Hepatic stellate cell (primary cell): ENCODE data around the gene ITGBL1.
A peak's percentile ranks its signal among the peaks of the same experiment; 100 is the strongest.

Experiments used
- DNase-seq: peaks from one replicate; pipeline ENCODE4 v3.0.0; 2011; ENCODE audit warnings: low spot score

The ITGBL1 gene

GRCh38 chr13:101700598-101700997 lies 248.1 kb downstream of the ITGBL1 start:
- peak; percentile 12 for DNase-seq

DNA sequence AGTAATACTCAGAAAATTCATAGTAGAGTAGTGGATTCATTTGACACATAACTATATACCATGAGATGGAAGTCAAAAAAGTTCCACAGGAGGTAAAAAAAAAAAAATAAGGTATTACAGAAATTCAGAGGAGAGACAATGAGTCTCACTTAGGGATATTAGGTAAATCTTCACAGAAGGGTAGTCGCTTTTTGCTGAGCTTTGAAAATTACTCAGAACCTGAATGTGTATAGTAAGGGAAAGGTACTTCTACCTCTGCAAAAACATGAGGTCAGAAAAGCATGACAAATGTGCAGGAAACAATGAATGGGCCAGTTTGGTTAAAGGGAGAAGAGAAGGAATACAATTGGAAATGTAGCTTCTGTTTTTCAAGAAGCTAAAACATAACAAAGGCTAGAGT lies 250.6 kb downstream of the ITGBL1 start:
- DNase-seq = no peak

GRCh38 chr13:101703838-101704237 lies 251.4 kb downstream of the ITGBL1 start:
- no peak for DNase-seq

GRCh38 chr13:101706651-101707050 lies 254.2 kb downstream of the ITGBL1 start:
- DNase-seq = no peak

- DNase-seq = no peak
Observed at GRCh38 chr13:101707659-101708058, 255.2 kb downstream of the ITGBL1 start.

- DNase-seq = no peak
Observed at GRCh38 chr13:101708115-101708514, 255.6 kb downstream of the ITGBL1 start.

DNA sequence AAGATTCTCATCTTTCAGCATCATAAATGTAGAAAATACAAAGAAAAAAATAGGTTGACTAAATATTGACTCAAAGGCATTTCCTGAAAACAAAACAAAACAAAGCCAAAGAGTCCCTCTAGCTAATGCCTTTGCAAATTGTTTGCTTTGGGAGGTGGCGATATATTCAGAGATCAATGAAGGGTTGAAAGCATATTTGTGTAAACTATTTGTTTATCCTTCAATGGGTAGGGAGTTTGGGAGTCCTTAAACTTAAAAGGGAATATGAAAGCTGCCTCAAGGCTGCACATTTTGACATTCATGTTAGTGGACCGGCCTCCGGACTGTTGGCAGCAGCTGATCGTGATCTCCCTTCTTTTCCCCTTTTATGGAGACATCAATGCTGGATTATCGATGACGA lies 257.5 kb downstream of the ITGBL1 start:
- DNase-seq = no peak

DNA sequence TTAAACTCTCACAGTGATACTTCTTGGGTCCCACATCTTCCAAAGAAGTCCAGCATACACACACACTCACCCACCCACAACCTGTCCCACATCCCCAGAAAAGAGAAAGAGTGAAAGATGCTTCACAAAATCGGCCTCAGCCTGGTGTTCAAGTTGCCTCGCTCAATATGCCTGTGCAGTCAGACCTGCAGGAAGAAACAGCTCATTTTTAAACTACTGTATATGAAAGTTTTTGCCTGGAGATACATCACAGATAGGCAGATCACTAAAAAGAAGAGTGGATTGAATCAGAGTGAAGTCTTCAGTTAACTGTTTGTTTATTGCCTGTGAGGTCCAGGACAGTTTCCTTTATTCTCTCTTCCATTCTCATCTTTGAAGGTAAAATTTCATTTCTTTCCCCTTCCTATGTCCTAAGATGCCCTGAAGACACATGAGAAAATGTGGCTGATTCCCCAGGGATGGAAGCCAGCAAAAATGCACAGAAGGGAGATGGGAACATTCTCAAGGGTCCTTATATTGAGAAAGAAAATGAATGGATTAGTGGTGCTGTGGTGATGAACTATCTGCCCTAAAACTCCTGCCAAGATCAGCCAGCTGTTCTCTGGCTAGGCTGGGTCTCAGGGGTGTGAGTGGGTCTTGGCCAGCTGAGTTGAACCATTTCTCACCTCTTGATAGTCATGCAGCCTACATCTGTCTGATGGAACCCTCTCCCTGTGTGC lies 259.0 kb downstream of the ITGBL1 start:
- DNase-seq = no peak

DNA sequence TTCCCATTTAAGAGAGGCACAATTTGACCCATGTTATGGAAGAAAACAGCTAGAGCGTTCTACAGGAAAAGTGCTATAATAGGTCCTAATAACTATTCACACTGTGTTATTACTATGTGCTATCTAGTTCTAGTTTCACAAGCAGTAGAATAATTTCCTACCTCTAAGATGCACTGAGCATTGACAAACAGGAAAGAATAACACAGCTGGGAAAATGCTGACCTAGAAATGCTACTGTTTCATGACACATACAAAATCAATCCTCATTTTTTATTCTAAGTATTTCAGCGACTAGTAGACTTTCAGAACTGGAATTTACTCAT lies 259.5 kb downstream of the ITGBL1 start:
- no peak for DNase-seq

DNA sequence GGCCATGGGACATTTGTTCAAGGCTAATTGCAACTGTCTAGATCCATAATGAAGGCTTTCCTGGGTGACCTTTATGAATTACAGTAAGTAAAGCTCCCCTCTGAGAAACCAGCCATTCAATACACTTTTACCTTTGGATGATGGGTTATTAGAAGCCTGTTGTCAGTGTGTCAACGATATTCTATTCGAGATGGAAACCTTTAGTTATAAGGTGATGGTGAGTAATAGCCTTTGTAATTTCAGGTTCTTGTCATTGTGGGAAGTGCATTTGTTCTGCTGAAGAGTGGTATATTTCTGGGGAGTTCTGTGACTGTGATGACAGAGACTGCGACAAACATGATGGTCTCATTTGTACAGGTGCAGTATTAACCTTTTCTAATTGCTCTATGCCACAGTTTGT lies 261.7 kb downstream of the ITGBL1 start:
- no peak for DNase-seq

DNA sequence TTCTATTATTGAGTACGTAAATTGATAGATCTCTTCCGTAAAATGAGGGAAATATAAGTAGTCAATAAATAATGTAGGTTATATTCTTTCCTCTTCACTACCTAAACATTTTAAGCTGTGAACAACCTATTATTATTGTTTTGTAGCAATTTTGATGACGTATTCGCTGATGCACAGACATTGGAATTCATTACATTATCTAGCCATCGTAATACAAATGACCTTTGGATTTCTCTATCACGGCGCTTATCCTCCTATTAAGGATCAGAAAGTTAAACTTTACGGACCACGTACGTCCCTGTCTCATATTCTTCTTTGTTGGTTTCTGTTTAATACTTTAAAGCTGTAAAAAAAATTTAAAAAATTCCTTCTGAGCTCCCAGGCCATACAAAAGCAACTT lies 264.9 kb downstream of the ITGBL1 start:
- no peak for DNase-seq

GRCh38 chr13:101718496-101718895 lies 266.0 kb downstream of the ITGBL1 start:
- no peak for DNase-seq

DNA sequence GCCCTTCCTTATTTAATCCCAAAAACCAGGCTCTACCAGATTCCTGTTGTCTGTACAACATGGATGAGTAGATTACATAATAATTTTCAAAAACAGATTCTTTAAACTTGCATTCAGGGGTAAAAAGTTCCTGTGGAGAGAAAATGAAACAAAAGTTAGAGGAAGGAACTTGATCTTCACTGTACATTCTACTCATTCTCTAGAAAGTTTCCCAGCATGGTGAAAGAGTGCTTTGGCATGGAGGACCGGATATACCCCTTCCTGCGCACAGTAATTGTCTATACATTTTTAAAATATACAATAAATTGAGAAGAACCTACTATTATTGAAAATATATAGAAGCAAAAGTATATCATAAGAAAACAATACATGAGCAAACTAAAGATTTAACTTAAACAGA lies 274.2 kb downstream of the ITGBL1 start:
- DNase-seq = no peak

DNA sequence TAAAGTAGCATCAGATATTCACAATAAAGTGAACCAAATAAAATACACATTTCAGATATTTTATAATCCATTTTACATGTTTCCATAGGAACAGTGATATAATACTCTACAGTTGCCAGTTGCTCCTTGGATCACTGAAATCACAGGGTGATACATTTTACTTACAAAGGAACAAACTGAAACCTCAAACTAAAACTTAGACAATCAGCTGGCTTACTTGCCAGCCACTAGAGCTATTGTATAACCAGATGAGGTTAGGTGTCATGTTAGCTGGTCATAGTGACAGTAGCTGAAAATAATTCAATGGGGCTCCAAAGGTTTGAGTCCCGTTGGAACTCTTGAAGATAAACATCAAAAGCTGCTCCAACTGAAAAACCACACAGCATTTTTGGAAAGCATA lies 274.6 kb downstream of the ITGBL1 start:
- no peak for DNase-seq

GRCh38 chr13:101728021-101728420 lies 275.5 kb downstream of the ITGBL1 start:
- DNase-seq = no peak

DNA sequence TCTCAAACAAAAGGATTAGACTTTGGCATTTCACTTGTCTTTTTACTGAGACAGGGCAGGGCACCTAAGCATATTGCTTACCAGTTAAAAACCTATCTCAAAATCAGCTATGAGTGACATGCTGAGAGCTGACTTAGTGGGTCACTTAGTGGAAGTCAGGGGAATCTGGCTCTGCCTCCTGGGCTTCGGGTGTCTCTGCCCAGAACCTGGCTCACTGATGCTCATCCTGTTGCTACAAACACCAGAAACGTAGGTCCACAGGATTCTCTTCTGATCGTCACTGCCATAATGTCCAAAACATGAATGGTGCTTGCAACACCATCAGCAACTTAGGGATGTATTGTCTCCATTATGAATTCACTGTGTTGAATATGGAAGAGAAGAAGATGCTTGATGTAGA lies 276.1 kb downstream of the ITGBL1 start:
- no peak for DNase-seq

- DNase-seq = no peak
Observed at GRCh38 chr13:101730420-101731000, 278.0 kb downstream of the ITGBL1 start.

- no peak for DNase-seq
Observed at GRCh38 chr13:101736566-101736965, 284.1 kb downstream of the ITGBL1 start.

GRCh38 chr13:101738336-101738735 lies 285.9 kb downstream of the ITGBL1 start:
- DNase-seq = no peak

DNA sequence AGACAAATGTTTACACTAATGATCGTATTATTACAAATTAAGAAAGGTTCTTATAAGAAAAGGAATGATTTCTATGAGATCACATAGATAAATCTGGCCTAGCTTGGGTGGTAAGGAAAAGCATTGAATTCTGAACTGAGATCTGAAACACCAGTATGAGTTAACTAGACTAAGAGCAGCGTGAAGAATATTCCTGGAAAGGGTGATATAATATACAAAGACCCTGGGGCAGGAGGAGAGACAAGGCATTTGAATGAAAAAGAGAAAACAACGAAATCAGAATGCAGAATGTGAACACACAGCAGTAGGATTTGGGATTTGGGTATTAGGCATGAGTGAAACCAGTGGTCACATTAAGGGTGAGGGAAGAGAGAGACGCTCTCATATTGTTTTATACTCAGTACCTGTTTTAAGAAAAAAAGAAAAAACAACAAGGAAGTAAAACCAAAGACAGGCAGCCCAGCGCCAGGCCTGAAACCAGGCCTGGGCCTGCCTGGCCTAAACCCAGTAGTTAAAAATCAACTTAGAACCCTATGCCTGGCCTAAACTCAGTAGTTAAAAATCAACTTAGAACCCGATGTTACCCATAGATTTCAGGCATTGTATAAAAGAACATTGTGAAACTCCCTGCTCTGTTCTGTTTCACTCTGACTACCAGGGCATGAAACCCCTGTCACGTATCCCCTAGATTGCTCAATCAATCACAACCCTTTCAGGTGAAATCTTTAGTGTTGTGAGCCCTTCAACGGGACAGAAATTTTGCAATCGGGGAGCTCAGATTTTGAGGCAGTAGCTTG lies 287.1 kb downstream of the ITGBL1 start:
- no peak for DNase-seq

DNA sequence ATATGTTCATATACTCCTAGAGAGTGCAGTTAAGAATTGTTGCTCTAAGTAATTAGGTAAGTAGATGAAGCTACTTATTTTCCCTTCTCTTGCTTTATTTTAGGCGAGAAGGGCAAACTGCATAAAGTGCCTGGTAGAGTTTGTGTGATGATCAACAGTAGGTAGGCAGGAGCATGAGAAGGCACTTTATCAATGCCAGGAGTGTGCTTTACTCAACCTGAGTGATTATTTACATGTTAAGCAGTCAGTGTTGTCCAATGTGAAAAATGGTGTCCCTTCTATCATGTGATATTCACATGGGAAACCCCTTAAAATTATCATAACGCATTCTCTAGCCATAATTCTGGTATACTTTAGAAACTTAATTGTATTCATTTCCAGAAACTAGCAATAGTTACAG lies 294.0 kb downstream of the ITGBL1 start:
- DNase-seq = no peak

- no peak for DNase-seq
Observed at GRCh38 chr13:101747039-101747438, 294.6 kb downstream of the ITGBL1 start.

DNA sequence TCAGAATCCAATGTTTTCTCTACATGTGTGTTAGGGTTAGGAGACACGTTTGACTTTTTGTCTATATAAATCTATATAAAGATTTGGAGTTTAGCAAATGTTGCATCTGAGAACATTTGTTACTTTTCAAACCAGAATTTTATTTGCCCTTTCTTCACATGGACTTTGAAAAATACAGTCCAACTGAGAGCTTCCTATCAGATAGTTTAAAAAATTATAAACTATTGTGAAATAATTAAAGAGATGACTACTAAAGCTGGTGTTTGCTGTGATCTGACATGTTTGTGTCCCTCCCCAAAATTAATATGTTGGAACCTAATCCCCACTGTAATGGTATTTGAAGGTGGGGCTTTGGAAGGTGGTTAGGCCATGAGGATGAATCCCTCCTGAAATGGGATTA lies 297.1 kb downstream of the ITGBL1 start:
- DNase-seq = no peak

DNA sequence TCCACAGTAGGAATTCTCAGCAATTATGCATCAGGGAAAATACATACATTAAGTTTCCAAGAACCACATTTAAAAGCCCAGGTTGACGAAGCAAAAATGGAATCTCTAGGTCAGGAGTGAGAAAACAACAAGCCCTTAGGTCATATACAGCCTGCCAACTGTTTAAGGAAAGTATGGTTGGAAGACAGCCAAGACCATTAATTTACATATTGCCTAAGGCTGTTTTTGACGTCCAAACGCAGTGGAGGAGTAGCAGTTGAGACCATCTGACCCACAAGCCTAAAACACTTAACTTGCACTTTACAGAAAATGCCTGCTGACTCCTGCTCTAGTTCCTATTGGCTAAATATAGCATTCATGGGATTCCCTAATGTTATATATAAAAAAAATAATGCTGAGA lies 299.0 kb downstream of the ITGBL1 start:
- DNase-seq = no peak
